ENCODE data around the gene ADORA2B. TPM values are rescaled to one million over a fixed set of nuclear protein-coding genes. Genes with fewer than 3 reads are reported as not detected.
"Not testable (repeated sequence)": the region's sequence is repeated elsewhere in the genome, so short reads cannot be mapped to it uniquely, and the experiment has no call there.

The ADORA2B gene
- total and polyA plus RNA-seq, 3 experiments from 2014 or later = 0.88 to 1.2 (median 0.95) TPM

DNA sequence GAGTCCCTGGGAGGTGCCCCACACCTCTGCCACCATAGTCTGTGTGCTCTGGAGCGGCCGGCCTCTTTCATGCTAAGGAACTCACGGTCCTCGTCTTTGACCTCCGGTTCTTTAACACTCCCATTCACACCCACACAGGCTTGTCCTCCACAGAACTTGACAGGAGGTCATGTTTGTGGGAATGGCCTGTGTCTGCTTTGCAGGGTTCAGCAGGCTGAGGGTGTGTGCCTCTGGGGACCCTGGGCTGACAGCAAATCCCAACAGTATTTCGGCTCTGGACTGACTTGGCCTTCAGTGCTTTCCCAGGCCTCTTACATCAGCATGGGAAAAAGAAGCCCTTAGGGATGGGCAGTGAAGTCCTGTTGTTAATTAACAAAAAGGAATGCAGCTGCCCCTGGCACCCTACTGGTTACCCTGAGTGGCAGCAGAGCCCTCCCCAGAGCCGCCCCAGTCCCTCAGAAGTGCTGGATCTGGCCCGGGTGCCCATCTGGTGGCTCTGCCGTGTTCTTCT, 35.4 kb upstream of the ADORA2B start:
- ChIA-PET POLR2A (no interaction called here), CTCF (no interaction called here)
- H3K4me1 Mint-ChIP-seq = peaks cover 4 to 12% (median 11%) of the 10 kb centered on the region in 3 donors
- Histone ChIP-seq H3K27ac (ENCODE audit: low read depth, low read length) (no peak overlapping the region), H3K9me3 (ENCODE audit: low read length) (no peaks in the 10 kb centered on the region), H3K27me3 (ENCODE audit: insufficient read depth, low read length, poor library complexity, severe bottlenecking) (no peaks in the 10 kb centered on the region), H3K4me1 (ENCODE audit: insufficient read depth, low read length) (no peaks in the 10 kb centered on the region), H3K36me3 (ENCODE audit: insufficient read depth, low read length) (no peaks in the 10 kb centered on the region), H3K4me3 (ENCODE audit: low read length) (no peak overlapping the region)
- DNase-seq = no peak
- no peaks in the 10 kb centered on the region for H3K36me3 Mint-ChIP-seq
- H3K27ac Mint-ChIP-seq = no peak overlapping the region
- no peaks in the 10 kb centered on the region for H3K27me3 Mint-ChIP-seq
- no peak overlapping the region for H3K4me3 Mint-ChIP-seq
- H3K9me3 Mint-ChIP-seq = no peaks in the 10 kb centered on the region

DNA sequence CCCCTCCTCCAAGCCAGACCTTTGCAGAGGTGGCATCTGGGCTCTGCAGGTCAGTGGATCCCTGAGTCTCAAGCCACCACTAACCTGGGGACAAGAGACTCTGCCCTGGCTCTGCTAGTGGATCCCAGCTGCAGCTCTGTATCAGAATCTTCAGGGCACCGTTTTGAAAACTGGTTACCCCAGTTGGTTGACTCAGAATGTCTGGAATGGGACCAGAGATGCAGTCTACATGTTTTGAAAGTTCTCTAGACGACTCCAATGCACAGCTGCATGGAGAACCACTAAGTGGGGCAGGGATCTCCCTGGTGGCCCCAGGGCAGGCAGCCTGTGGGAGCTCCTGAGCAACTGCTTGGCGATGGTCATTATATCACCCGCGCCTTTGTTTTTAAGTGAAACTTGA, 34.1 kb upstream of the ADORA2B start:
- CTCF ChIA-PET = no interaction called here
- H3K27ac ChIP-seq (ENCODE audit: low read depth, low read length) = no peak overlapping the region

DNA sequence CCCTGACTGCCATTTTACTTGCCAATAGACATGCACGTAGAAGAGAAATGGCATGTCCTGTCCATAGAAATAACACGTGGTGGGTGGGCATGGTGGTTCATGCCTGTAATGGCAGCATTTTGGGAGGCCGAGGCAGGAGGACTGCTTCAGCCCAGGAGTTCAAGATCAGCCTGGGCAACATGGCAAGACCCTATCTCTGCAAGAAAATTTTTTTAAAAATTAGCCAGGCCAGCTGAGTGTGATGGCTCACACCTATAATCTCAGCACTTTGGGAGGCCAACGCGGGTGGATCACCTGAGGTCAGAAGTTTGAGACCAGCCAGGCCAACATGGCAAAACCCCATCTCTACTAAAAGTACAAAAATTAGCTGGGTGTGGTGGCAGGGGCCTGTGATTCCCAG, 33.2 kb upstream of the ADORA2B start:
- H3K27ac ChIP-seq (ENCODE audit: low read depth, low read length); H3K27me3 Mint-ChIP-seq; DNase-seq; H3K4me1 ChIP-seq (ENCODE audit: insufficient read depth, low read length); H3K27ac Mint-ChIP-seq; CTCF ChIA-PET; POLR2A ChIA-PET; H3K36me3 Mint-ChIP-seq; H3K4me3 Mint-ChIP-seq; H3K36me3 ChIP-seq (ENCODE audit: insufficient read depth, low read length); H3K27me3 ChIP-seq (ENCODE audit: insufficient read depth, low read length, poor library complexity, severe bottlenecking); H3K4me3 ChIP-seq (ENCODE audit: low read length); H3K9me3 ChIP-seq (ENCODE audit: low read length); H3K9me3 Mint-ChIP-seq: not testable (repeated sequence)
- peaks cover 12 to 20% (median 15%) of the 10 kb centered on the region in 3 donors for H3K4me1 Mint-ChIP-seq

More for the DNA sequence above, 34.1 kb upstream of the ADORA2B start:
- DNase-seq = no peak
- no peaks in the 10 kb centered on the region for H3K27me3 ChIP-seq (ENCODE audit: insufficient read depth, low read length, poor library complexity, severe bottlenecking)
- H3K36me3 Mint-ChIP-seq = no peaks in the 10 kb centered on the region
- no peaks in the 10 kb centered on the region for H3K9me3 Mint-ChIP-seq
- no peaks in the 10 kb centered on the region for H3K4me1 ChIP-seq (ENCODE audit: insufficient read depth, low read length)
- POLR2A ChIA-PET = no interaction called here
- no peaks in the 10 kb centered on the region for H3K27me3 Mint-ChIP-seq
- no peaks in the 10 kb centered on the region for H3K36me3 ChIP-seq (ENCODE audit: insufficient read depth, low read length)
- H3K9me3 ChIP-seq (ENCODE audit: low read length) = no peaks in the 10 kb centered on the region
- H3K27ac Mint-ChIP-seq = no peak overlapping the region
- H3K4me3 Mint-ChIP-seq = no peak overlapping the region
- no peak overlapping the region for H3K4me3 ChIP-seq (ENCODE audit: low read length)
- peaks cover 12 to 20% (median 15%) of the 10 kb centered on the region in 3 donors for H3K4me1 Mint-ChIP-seq

DNA sequence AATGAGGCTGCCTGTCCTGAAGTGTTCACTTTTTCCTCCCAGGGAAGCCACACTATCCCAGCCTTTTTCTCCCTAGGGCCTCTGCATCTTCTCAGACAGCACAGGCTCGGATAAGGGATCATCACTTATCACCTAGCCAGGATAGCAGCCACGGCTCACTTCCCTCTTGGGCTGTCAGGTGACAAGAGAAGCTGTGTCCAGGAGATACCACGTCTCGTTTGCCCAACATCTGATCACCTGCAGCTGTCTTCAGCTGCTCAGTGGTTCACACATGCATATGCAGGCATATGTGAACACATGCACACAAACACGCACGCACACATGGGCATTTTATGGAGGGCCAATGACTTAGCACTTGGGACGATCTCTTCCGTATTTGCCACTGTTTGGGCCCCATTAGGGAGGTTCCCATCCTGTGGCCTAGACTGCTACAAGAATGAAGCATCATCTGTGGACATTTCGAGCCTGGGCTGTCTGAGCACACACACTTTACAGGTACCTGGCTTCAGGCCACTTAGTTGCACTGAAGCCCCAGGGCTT, 32.4 kb upstream of the ADORA2B start:
- Histone ChIP-seq H3K27me3 (ENCODE audit: insufficient read depth, low read length, poor library complexity, severe bottlenecking) (no peaks in the 10 kb centered on the region), H3K27ac (ENCODE audit: low read depth, low read length) (no peak overlapping the region), H3K4me3 (ENCODE audit: low read length) (no peak overlapping the region), H3K36me3 (ENCODE audit: insufficient read depth, low read length) (no peaks in the 10 kb centered on the region), H3K4me1 (ENCODE audit: insufficient read depth, low read length) (no peaks in the 10 kb centered on the region), H3K9me3 (ENCODE audit: low read length) (no peaks in the 10 kb centered on the region)
- Mint-ChIP-seq H3K9me3 (no peaks in the 10 kb centered on the region), H3K27me3 (peaks cover 0 to 3% of the 10 kb centered on the region in 2 donors), H3K27ac (no peak overlapping the region), H3K4me1 (peaks cover 12 to 20% (median 15%) of the 10 kb centered on the region in 3 donors), H3K36me3 (no peaks in the 10 kb centered on the region), H3K4me3 (no peak overlapping the region)
- POLR2A ChIA-PET = no interaction called here
- no peak for DNase-seq
- CTCF ChIA-PET = no interaction called here

DNA sequence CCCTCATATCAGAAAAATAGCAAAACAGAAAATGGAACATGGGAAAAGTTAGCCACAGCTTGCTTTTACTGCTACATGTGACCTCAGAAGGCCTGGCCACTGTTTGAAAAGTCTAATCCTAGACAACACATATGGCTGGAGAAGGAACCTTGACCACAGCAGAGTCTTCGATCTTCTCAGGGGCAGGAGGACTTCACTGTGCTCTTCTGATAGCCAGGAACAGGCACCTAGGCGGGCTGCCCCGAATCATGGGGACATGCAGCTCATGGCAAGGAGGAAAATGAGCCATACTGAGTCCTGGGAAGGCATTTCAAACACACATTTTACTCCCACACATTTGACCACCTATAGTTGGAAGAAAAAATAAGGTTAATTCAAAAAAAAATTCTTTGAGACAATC, 31.1 kb upstream of the ADORA2B start:
- Histone ChIP-seq H3K4me3 (ENCODE audit: low read length) (no peak overlapping the region), H3K36me3 (ENCODE audit: insufficient read depth, low read length) (no peaks in the 10 kb centered on the region), H3K4me1 (ENCODE audit: insufficient read depth, low read length) (no peaks in the 10 kb centered on the region), H3K27me3 (ENCODE audit: insufficient read depth, low read length, poor library complexity, severe bottlenecking) (no peaks in the 10 kb centered on the region), H3K9me3 (ENCODE audit: low read length) (no peaks in the 10 kb centered on the region), H3K27ac (ENCODE audit: low read depth, low read length) (peak overlapping the region; percentile 25)
- H3K27ac Mint-ChIP-seq = peak overlapping the region in 4 of 8 donors; percentile 5 to 66 (median 38)
- no peaks in the 10 kb centered on the region for H3K9me3 Mint-ChIP-seq
- H3K4me1 Mint-ChIP-seq = peaks cover 12 to 20% (median 15%) of the 10 kb centered on the region in 3 donors
- DNase-seq = no peak
- H3K27me3 Mint-ChIP-seq = peaks cover 3% of the 10 kb centered on the region in 2 donors
- CTCF ChIA-PET = no interaction called here
- H3K36me3 Mint-ChIP-seq = no peaks in the 10 kb centered on the region
- no peak overlapping the region for H3K4me3 Mint-ChIP-seq
- POLR2A ChIA-PET = no interaction called here

DNA sequence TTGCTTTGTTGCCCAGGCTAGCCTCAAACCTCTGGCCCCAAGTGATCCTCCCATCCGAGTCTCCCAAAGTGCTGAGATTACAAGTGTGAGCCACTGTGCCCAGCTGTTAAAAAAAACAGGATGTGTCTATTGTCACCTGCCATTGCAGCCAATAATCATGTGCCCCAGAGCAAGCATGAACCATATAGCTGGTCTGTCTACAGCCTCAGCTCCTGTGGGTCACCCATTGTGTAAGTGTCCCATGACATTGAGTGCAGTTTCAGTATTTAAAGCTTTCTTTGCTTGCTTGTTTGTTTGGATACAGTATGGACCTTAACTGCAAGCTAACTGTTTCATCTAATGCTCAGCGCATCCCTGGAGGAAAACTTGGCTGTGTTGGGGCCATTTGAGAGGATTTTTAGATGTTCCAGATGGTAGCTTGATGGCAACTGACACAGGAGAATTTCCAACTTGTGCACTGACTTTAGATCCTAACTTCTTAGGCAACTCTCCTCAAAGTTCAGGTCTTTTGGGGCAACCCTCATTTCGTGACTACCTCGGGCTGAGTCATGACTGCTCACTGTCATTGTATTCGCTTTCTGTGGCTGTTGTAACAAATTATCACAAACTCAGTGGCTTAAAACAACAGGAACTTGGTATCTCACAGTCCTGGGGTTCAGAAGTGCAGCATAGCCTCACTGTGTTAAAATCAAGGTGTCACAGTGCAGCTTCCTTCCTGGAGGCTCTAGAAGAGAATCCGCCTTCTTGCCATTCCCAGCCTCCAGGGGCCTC, 30.3 kb upstream of the ADORA2B start:
- Mint-ChIP-seq H3K9me3 (no peaks in the 10 kb centered on the region), H3K27ac (peak overlapping the region in 5 of 8 donors; percentile 3 to 77 (median 66)), H3K4me1 (peaks cover 12 to 20% (median 15%) of the 10 kb centered on the region in 3 donors), H3K36me3 (no peaks in the 10 kb centered on the region), H3K27me3 (peaks cover 3% of the 10 kb centered on the region in 2 donors), H3K4me3 (peak overlapping the region in 2 of 7 donors; percentile 4 to 8)
- H3K27ac ChIP-seq (ENCODE audit: low read depth, low read length) = peak overlapping the region; percentile 25
- POLR2A ChIA-PET = no interaction called here
- H3K4me3 ChIP-seq (ENCODE audit: low read length) = no peak overlapping the region
- no peaks in the 10 kb centered on the region for H3K4me1 ChIP-seq (ENCODE audit: insufficient read depth, low read length)
- H3K9me3 ChIP-seq (ENCODE audit: low read length) = no peaks in the 10 kb centered on the region
- peak in 1 of 5 donors; percentile 6 for DNase-seq
- no peaks in the 10 kb centered on the region for H3K36me3 ChIP-seq (ENCODE audit: insufficient read depth, low read length)
- CTCF ChIA-PET = interaction anchor here (1.0 kb wide), 1 partner anchor 9 kb away, joined by 3 read pairs; no protein-coding TSS in a partner anchor
- no peaks in the 10 kb centered on the region for H3K27me3 ChIP-seq (ENCODE audit: insufficient read depth, low read length, poor library complexity, severe bottlenecking)

DNA sequence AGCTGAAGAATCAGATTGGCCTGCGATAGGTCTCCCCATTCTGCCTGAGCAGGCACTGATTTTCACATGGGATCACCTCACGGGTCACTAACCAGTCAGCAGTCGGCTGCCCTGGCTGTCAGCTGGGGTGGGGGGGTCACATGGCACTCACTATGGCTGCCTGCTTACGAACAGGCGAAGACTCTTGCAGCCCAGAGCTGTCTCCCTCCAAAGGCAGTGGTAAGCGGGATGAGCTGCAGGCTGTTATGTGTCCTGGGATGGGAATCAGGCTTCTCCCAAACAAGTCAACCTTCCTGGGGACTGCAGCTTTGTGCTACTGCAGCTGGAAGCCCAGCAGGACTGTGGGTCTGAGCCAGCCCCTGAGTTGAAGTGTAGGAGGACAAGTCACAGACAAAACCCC, 29.0 kb upstream of the ADORA2B start:
- H3K36me3 ChIP-seq (ENCODE audit: insufficient read depth, low read length) = no peaks in the 10 kb centered on the region
- H3K27ac Mint-ChIP-seq = peak overlapping the region in 2 of 8 donors; percentile 36 to 65
- CTCF ChIA-PET = no interaction called here
- DNase-seq = no peak
- no peak overlapping the region for H3K27ac ChIP-seq (ENCODE audit: low read depth, low read length)
- H3K4me3 ChIP-seq (ENCODE audit: low read length) = no peak overlapping the region
- POLR2A ChIA-PET = no interaction called here
- no peaks in the 10 kb centered on the region for H3K9me3 Mint-ChIP-seq
- no peaks in the 10 kb centered on the region for H3K9me3 ChIP-seq (ENCODE audit: low read length)
- H3K4me1 ChIP-seq (ENCODE audit: insufficient read depth, low read length) = no peaks in the 10 kb centered on the region
- peaks cover 3 to 7% of the 10 kb centered on the region in 2 donors for H3K27me3 Mint-ChIP-seq
- no peaks in the 10 kb centered on the region for H3K27me3 ChIP-seq (ENCODE audit: insufficient read depth, low read length, poor library complexity, severe bottlenecking)
- peaks cover 0 to 3% (median 0%) of the 10 kb centered on the region in 3 donors for H3K36me3 Mint-ChIP-seq
- no peak overlapping the region for H3K4me3 Mint-ChIP-seq
- peaks cover 12 to 20% (median 15%) of the 10 kb centered on the region in 3 donors for H3K4me1 Mint-ChIP-seq

DNA sequence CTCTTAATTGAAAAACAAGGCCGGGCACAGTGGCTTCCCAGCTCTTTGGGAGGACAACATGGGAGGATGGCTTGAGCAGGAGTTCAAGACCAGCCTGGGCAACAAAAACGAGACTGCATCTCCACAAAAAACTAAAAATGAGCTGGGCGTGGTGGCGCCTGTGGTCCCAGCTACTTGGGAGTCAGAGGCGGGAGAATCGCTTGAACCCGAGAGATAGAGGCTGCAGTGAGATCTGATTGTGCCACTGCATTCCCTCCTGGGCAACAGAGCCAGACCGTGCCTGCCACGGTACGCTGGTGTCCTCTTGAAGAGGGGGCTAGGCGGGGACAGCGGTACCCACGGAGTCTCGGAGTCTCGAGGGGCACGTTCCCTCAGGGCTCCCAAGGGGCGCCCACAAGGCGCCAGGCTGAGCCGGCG, 27.9 kb upstream of the ADORA2B start:
- peaks cover 0 to 3% (median 2%) of the 10 kb centered on the region in 3 donors for H3K36me3 Mint-ChIP-seq
- peaks cover 3 to 8% of the 10 kb centered on the region in 2 donors for H3K27me3 Mint-ChIP-seq
- Histone ChIP-seq H3K4me3 (ENCODE audit: low read length) (no peak overlapping the region), H3K4me1 (ENCODE audit: insufficient read depth, low read length) (no peaks in the 10 kb centered on the region), H3K27ac (ENCODE audit: low read depth, low read length) (no peak overlapping the region), H3K27me3 (ENCODE audit: insufficient read depth, low read length, poor library complexity, severe bottlenecking) (no peaks in the 10 kb centered on the region), H3K9me3 (ENCODE audit: low read length) (no peaks in the 10 kb centered on the region), H3K36me3 (ENCODE audit: insufficient read depth, low read length) (no peaks in the 10 kb centered on the region)
- ChIA-PET POLR2A (no interaction called here), CTCF (no interaction called here)
- H3K4me1 Mint-ChIP-seq = peaks cover 12 to 20% (median 15%) of the 10 kb centered on the region in 3 donors
- peaks cover 0 to 3% (median 0%) of the 10 kb centered on the region in 5 donors for H3K9me3 Mint-ChIP-seq
- no peak overlapping the region for H3K27ac Mint-ChIP-seq
- H3K4me3 Mint-ChIP-seq = no peak overlapping the region
- no peak for DNase-seq
